Choroid plexus epithelial cell (primary cell): ENCODE measurements around the gene MSL3B.

ENCODE experiments used
- DNase-seq: peaks from one replicate; pipeline ENCODE4 v3.0.0-alpha.2; 2010; ENCODE audit warnings: low read depth
- H3K4me3 ChIP-seq: 2 replicates; pipeline ENCODE4 v1.5.1; 2011; ENCODE audit warnings: low read depth, mild to moderate bottlenecking, control low read depth, low read length, moderate library complexity
- TF ChIP-seq, protein P1 (sequence below): conservative IDR thresholded peaks from 2 replicates; pipeline ENCODE4 v1.5.1; 2011; ENCODE audit warnings: low read depth, mild to moderate bottlenecking, control low read depth, inconsistent platforms, low read length, moderate library complexity

The MSL3B gene

DNA sequence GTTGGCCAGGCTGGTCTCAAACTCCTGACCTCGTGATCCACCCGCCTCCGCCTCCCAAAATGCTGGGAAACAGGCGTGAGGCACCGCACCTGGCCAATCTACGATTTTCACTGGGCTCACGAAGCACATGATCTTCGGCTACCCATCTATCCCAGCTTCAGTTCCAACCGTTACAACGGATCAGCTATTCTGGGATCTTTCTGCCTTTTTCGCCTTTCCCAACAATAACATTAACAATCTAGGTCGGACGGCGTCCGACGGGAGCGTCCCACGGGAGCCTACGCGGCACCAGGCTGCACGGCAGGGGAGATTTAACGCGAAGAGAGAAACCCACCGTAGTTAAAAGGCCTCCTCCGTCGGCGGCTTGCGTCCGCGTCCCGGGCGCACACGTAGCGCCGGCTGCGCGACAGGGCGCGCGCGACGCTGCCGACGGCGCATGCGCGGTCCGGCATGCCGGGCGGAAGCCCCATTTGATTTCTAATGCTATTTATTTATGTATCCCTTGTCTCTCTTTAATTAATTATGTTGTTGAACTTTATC lies at the start of gene MSL3B:
Gene MSL3B, minus strand, starts transcription at position 394 of the 540 bp plus-strand sequence.
- peak within 1 kb of the TSS; percentile 75 for H3K4me3 ChIP-seq
- peak; percentile 61 for DNase-seq
- TF ChIP-seq, protein P1, sequence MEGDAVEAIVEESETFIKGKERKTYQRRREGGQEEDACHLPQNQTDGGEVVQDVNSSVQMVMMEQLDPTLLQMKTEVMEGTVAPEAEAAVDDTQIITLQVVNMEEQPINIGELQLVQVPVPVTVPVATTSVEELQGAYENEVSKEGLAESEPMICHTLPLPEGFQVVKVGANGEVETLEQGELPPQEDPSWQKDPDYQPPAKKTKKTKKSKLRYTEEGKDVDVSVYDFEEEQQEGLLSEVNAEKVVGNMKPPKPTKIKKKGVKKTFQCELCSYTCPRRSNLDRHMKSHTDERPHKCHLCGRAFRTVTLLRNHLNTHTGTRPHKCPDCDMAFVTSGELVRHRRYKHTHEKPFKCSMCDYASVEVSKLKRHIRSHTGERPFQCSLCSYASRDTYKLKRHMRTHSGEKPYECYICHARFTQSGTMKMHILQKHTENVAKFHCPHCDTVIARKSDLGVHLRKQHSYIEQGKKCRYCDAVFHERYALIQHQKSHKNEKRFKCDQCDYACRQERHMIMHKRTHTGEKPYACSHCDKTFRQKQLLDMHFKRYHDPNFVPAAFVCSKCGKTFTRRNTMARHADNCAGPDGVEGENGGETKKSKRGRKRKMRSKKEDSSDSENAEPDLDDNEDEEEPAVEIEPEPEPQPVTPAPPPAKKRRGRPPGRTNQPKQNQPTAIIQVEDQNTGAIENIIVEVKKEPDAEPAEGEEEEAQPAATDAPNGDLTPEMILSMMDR = no peak

- TF ChIP-seq, protein P1 = no peak
- no peak within 1 kb of the TSS for H3K4me3 ChIP-seq
- no peak for DNase-seq
These were observed 48.9 kb upstream of the MSL3B start, which contains the start of gene TRPM8 for GRCh38 chr2:233917116-233917515. Gene TRPM8 (plus strand): TSS chr2:233917373. CDS start chr2:233926538, 9,165 bp downstream.

DNA sequence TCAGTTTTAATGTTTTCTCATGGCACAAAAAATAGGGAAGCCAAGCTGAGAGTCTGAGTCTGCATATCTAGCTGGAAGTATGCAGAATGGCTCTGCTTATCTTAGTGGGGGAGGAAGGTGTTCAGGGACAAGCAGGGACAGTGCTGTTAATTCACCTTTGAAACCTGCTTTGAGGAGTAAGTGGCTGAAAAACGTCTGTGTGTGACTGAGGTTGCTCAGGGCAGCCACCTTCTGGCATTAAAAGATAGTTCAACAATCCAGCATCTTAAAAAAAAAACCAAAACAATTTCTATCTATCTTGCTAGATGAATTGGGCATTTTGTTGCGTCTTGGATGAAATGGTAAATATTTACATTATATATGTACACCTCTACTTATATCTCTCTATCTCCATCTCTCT lies 46.9 kb upstream of the MSL3B start:
- no peak overlapping the region for H3K4me3 ChIP-seq
- DNase-seq = peak; percentile 15
- TF ChIP-seq, protein P1 = peak; percentile 44

GRCh38 chr2:233912691-233913423 lies 44.7 kb upstream of the MSL3B start:
- TF ChIP-seq, protein P1 = peak; percentile 24
- no peak overlapping the region for H3K4me3 ChIP-seq
- peak; percentile 54 for DNase-seq

DNA sequence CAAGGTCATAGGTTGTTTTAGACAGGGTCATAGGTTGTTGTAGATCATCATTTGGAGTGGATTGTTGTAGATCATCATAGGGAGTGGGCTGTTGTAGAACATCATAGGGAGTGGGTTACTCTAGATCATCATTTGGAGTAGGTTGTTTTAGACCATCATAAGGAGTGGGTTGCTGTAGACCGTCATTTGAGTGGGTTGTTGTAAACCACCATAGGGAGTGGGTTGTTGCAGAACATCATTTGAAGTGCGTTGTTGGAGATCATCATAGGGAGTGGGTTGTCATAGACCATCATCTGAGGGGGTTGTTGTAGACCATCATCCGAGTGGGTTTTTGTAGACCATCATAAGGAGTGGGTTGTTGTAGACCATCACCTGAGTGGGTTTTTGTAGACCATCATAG lies 39.4 kb upstream of the MSL3B start:
- H3K4me3 ChIP-seq = no peak overlapping the region
- no peak for DNase-seq
- TF ChIP-seq, protein P1 = no peak

GRCh38 chr2:233905945-233906344 lies 37.8 kb upstream of the MSL3B start:
- no peak overlapping the region for H3K4me3 ChIP-seq
- TF ChIP-seq, protein P1 = no peak
- DNase-seq = no peak

DNA sequence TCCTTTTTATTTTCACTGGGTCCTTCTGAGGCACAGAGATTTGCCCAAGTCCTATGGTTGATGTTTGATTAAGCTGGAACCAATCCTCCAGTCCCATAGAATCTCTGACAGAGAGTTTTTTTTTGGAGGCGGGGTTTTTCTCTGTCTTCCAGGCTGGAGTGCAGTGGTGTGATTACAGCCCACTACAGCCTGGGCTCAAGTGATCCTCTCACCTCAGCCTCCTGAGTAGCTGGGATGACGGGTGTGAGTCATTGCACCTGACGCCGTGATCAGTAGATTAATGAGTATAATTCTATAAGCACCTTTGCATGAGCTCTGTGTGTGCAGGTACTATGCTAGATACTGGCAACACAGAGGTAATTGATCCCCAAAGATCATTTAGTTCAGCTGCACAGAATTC lies 33.7 kb upstream of the MSL3B start:
- no peak for DNase-seq
- no peak overlapping the region for H3K4me3 ChIP-seq
- TF ChIP-seq, protein P1 = no peak
